GM19099 (cell line): ENCODE data around the gene HECTD4.

Experiments
- POLR2A ChIP-seq: IDR thresholded peaks from 3 replicates; pipeline ENCODE4 v1.6.1; 2011; ENCODE audit warnings: low read depth; ENCODE audit not compliant: insufficient read length; ENCODE audit errors: extremely low read depth

Gene HECTD4

GRCh38 chr12:112111931-112112330 lies 270.3 kb downstream of the HECTD4 start:
- no peak for TF ChIP-seq POLR2A
